ENCODE measurements around the gene XDH.

The XDH gene

DNA sequence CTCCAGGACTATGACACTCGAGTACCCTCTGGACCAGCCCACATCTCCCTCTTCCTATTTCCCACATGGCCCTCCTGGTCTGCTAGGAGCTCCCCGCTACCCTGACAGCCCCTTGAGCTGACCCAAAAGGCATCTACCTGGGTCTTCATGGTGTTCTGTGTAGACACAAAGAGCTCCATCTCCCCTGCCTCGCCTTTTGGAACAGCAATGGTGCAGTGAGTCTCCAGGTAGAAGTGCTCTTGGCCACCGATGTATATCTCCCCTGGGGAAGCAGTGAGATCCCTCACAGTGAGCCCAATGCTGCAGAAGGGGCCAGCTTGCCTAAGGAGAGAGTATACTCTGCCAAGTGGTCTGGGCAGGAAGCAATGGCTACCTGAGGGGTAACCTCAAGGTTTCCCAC lies 47.8 kb downstream of the XDH start:
- TF ChIP-seq CTCF (IDR thresholded peaks at IDR 0.05; ENCODE audit: low read depth, low read length, missing control alignments): no peak
- in situ Hi-C loops (cut with HindIII; ENCODE audit: low sequenced_read_pairs): no loop called here
- DNase-seq (ENCODE audit: low read depth): no peak
- H3K4me3 ChIP-seq (ENCODE audit: low read depth, low read length): no peak overlapping the region

- TF ChIP-seq CTCF (IDR thresholded peaks at IDR 0.05; ENCODE audit: low read depth, low read length, missing control alignments): no peak
- in situ Hi-C loops (cut with HindIII; ENCODE audit: low sequenced_read_pairs): no loop called here
- H3K4me3 ChIP-seq (ENCODE audit: low read depth, low read length): no peak overlapping the region
- no peak for DNase-seq (ENCODE audit: low read depth)
Observed at GRCh38 chr2:31365834-31366505, 48.6 kb downstream of the XDH start.

DNA sequence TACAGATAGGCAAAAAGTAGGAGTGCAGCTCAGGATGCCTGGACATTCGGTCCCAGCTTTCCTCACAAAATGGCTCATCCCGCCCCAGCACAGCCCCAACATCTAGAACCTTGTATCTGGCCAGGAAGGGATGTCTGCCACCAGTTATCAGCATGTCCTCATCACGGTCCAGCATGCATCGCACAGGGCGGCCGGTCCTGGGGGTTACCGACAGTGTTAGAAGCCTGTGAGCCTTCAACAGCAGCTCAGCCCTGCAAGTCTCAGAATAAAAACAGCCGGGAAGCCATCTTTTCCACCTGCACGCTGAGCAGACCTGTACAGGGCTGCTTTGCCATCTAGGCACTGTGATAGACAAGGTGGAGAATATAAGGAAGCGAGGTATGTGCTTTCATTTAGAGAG lies 49.2 kb downstream of the XDH start:
- no peak for DNase-seq (ENCODE audit: low read depth)
- in situ Hi-C loops (cut with HindIII; ENCODE audit: low sequenced_read_pairs): no loop called here
- H3K4me3 ChIP-seq (ENCODE audit: low read depth, low read length): no peak overlapping the region
- no peak for TF ChIP-seq CTCF (IDR thresholded peaks at IDR 0.05; ENCODE audit: low read depth, low read length, missing control alignments)

GRCh38 chr2:31363956-31364750 lies 50.4 kb downstream of the XDH start:
- no peak for DNase-seq (ENCODE audit: low read depth)
- in situ Hi-C loops (cut with HindIII; ENCODE audit: low sequenced_read_pairs): no loop called here
- TF ChIP-seq CTCF (IDR thresholded peaks at IDR 0.05; ENCODE audit: low read depth, low read length, missing control alignments): no peak
- H3K4me3 ChIP-seq (ENCODE audit: low read depth, low read length): no peak overlapping the region

DNA sequence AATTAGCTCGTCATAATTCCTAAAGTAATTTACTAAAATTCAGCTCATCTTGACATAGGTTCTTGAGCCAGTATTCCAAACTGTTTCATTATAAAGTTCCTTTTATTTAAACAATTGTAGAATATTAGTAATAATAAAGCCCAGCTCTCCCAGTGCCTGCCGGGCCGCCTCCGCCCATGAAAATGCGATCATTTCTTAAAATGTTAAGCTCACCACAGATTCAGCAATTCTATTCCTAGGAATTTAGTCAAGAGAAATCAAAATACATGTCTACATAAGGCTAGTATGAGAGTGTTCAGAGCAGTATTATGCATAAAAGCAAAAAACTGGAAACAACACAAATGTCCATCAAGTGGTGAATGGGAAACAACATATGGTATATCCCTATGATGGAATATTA lies 52.0 kb downstream of the XDH start:
- in situ Hi-C loops (cut with HindIII; ENCODE audit: low sequenced_read_pairs): no loop called here
- H3K4me3 ChIP-seq (ENCODE audit: low read depth, low read length): no peak overlapping the region
- DNase-seq (ENCODE audit: low read depth): no peak
- no peak for TF ChIP-seq CTCF (IDR thresholded peaks at IDR 0.05; ENCODE audit: low read depth, low read length, missing control alignments)

- in situ Hi-C loops (cut with HindIII; ENCODE audit: low sequenced_read_pairs): no loop called here
- no peak for TF ChIP-seq CTCF (IDR thresholded peaks at IDR 0.05; ENCODE audit: low read depth, low read length, missing control alignments)
- DNase-seq (ENCODE audit: low read depth): no peak
- H3K4me3 ChIP-seq (ENCODE audit: low read depth, low read length): no peak overlapping the region
Observed at GRCh38 chr2:31359229-31359628, 55.3 kb downstream of the XDH start.

All from astrocyte of the cerebellum (primary cell).